Activated CD8-positive, alpha-beta memory T cell treated with anti-CD3 and anti-CD28 coated beads for 24 hours (primary cell): Measurements from ENCODE around the gene SLC24A3.

ENCODE experiments used
- DNase-seq: peaks from one replicate; pipeline ENCODE4 v3.0.0-alpha.2; 2020

Gene SLC24A3

GRCh38 chr20:19212469-19212815 is at the start of gene SLC24A3:
SLC24A3 (plus strand) TSS chr20:19212642.
- DNase-seq, result no peak

DNA sequence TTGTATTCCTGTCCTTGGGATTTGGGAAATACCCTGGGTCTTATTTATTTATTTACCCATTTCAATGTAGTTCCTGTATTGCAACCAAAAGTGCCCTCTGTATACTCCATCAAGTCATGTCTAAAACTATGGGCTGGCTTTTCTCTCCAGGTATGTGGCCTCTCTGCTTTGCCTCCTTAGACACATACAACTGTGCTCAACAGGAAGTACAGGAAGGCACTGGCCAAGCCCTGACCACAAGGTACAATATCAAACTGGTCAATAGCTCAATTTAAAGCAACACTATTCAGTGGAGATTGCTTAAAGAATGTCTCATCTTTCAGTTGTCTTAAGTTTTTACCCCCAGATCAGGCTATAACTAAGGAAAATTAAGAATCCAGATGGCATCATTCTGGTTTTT is 42.3 kb upstream of the SLC24A3 start:
- no peak for DNase-seq

- DNase-seq, result no peak
These were observed 39.8 kb upstream of the SLC24A3 start for GRCh38 chr20:19172637-19173036.

DNA sequence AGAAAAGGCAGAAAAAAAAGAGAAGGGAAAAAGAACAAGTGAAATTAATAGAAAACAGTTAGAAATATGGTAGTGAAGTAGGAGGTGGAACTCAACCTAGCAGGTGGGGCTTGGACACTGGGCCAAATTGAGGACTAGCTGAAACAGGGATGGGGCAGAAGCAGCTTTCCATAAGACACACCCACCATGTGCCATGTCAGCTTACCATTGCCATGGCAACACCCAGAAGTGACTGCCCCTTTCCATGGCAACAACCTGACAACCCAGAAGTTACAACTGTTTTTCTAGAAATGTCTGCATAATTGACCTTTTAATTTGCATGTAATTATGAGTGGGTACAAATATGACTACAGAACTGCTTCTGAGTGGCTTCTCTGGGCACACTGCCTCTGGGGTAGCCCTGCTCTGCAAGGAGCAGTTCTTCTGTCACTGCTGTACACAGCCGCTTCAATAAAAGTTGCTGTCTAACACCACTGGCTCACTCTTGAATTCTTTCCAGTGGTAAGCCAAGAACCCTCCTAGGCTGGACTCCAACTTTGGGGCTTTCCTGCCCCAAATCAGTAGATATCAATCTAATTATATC is 35.9 kb upstream of the SLC24A3 start:
- no peak for DNase-seq

- no peak for DNase-seq
These were observed 30.9 kb upstream of the SLC24A3 start for GRCh38 chr20:19181552-19181951.

GRCh38 chr20:19185083-19185482 is 27.4 kb upstream of the SLC24A3 start:
- no peak for DNase-seq

- DNase-seq, result no peak
These were observed 19.1 kb upstream of the SLC24A3 start for GRCh38 chr20:19193349-19193748.

DNA sequence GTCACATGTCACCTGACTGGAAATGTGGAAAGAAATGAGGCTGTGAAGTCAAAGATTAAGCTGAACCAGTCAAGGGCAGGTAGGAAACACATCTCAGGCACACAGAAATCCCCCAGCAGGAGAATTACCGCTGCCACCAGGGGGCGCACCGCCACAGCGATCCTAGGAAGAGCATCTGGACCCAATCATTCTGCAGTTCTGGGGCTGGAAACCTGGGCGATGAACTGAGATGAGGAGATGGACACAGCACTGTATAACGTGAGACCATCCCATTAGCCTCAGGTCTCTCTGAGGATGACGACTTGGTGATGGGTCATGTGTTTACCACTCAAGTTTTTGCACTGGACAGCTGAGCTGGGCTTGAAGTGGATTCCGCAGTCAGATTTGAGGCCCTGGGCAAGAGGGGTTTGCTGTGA is 6.5 kb upstream of the SLC24A3 start:
- DNase-seq, result peak; percentile 88

- no peak for DNase-seq
These were observed 4.9 kb upstream of the SLC24A3 start for GRCh38 chr20:19207541-19207940.

DNA sequence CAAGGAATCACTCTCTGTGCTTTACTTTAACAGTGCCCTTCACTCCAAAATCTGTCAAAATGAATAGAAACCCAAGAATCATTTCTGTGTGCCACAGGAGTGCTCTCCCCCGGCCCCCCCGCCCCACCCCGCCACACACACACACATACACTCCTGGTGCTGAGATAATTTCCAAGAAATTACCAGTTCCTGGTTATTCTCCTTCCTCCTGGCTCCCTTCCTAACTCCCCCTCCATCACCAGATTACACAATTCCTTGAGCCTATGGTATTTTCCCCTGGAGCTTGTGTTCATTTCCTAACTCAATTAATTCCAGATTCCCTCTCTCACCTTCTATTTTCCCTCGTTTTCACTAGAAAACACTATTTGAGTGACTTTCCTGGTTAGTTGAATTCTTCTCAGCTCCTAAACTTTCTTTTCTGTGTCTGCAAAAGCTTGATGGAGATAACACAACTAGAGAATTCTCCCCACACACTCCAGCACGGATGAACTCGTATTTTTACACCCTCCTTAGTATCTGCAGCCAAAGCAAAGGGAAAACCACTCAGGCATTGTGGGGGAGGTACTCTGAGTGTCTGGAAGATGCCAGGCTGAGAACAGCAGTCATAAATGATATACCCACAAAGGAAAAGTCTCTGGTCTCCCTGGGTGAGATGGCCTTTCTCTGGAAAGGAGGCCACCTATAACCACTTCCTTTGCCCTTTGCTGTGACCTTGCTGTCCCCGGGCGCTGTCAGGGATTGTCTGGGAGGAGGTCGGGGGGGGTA is 1.9 kb upstream of the SLC24A3 start:
- DNase-seq, result no peak

DNA sequence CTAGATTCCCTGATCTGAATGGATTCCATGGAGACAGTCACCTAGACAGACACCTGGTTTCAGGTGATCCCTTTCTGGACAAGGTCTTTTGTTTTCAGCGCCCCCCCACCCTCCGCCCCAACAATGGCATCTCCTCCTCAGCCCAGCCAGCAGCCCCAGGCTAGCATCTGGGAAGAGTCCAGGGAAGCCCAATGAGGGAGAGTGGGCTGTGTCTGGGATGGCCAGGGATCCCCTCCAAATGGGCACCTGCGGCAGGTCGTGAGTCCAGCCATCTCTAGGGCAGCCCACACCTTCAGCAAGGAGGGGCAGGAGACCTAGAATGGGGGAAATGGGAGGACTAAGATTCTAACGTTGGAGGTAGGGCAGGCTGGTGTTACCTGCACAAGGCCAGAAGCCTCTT is 1.2 kb upstream of the SLC24A3 start:
- DNase-seq, result no peak

- DNase-seq, result no peak
These were observed 577 bp upstream of the SLC24A3 start for GRCh38 chr20:19211661-19212468.

DNA sequence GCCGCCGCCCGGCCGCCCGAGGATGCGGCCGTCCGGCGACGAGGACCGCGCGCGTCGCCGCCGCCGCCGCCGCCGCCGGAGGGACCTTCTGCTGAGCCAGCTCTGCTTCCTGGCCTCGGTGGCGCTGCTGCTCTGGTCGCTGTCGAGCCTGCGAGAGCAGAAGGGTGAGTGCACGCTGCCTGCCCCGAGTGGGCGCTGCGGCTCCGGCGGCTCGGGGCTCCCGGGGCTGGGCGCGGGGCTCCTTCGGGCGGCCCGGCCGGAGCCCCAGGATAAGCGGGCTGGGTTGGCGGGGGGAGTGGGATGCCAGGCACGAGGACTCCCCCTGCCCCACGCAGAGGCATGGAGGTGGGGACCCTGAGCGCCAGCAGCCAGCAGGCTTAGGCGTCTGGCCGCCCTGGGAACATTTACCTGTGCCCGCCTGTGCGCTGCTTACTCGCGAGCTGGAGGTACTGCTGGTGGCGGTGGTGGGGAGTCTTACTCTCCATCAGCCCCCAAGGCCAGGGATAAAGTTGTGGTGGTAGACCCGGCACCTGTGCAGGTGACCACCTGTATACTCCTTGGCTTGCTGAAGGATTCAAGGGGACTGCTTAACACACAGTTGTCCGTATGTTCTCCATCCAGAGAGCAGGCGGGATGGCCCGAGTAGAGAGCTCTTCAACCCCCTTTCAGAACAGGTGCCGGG is 520 bp downstream of the SLC24A3 start:
- DNase-seq, result no peak

DNA sequence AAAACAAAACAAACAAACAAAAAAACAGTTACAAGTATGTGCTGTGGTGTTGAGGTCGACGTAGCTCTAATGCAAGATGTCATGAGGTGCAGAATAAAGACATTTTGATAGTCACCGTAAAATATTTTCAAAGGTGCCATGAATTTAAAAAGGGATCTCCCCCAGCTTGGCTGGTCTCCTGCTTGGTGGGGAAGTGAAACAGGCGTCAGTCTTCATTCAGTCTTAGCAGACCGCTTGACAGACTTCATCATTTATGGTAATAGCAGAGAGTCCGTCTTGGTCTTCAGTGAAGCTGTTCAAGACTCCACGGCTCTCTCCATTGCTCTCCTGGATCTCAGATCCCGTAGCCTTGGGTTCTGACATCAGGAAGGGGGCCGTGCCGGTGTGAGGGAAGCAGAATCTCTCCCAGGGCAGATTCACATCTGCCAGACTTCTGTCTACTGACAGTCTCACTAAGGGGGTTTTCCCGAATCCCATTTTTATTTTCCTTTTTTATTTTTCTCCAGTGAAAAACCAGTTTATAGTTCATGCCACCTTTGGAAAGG is 1.6 kb downstream of the SLC24A3 start:
- no peak for DNase-seq

DNA sequence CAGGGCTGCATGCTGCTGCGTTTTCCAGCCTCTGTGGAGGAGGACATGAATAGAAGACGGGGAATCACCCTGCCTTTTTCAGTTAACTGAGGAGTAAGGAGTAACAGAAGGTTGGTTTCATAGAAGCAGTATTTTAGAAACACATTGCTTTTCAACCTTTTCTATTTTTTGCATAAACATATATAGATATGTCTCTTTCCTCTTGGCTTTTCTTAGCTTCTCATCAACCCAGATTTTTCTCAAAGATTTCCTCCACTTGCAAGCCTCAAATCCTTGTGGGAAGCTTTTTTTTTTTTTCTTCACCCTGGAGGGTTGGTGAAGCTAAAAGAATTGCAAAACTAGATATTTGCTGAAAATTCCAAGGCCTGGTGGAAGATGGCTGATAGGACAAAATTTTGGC is 6.0 kb downstream of the SLC24A3 start:
- no peak for DNase-seq

GRCh38 chr20:19222520-19223040 is 10.1 kb downstream of the SLC24A3 start:
- no peak for DNase-seq

DNA sequence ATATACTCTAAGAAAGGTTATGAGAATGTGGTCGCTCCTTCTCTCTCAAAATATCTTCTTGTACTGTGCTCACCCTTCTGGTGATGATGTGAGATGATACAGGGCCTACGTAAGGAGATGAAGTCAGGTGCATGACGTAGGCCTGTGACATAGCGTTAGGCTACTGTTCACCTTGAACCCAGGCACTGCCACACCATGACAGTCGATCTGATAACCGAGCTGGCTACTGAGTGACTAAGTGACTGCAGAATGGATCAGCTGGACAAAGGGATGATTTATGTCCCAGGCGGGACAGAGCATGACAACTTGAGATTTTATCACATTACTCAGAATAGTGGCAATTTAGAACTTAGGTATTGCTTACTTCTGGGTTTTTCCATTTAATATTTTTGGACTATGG is 11.2 kb downstream of the SLC24A3 start:
- no peak for DNase-seq

- DNase-seq, result no peak
These were observed 19.1 kb downstream of the SLC24A3 start for GRCh38 chr20:19231359-19232035.

DNA sequence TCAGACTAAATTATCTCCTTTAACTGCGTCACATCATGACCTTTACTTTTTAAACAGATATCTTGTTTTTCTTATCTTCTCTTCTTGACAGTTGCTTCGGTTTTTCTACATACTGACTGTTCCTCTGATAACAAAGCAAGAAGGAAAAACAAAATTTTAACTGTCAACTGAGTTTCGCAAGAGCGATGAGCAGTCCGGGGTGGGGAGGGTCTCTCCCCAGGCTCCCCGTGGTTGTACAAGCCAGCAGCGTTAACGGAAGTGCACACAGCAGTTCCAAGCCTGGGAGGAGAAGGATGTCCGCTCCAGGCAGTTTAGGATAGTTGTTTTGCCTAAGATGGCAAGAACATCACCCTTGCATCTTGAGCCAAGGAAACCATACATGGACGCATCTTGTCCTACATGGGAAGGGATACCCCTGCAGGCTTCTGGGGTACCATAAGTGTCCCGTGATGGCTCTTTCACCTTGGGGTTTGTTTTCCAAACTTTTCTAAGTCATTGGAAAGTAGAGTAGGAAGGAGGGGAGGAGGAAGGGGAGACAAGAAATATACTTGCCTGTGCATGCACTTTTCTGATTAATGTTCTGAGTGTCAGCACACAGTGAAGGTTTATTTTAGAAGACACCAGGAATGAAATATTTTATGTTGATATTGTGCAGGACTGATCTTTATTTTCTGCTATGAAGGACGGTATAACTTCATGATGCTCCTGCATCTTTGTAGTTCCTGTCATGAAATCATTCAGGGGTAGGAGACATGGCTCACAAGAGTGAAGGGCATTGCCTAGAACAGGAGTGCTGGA is 20.8 kb downstream of the SLC24A3 start:
- DNase-seq, result no peak

- DNase-seq, result no peak
These were observed 24.1 kb downstream of the SLC24A3 start for GRCh38 chr20:19236371-19237055.

DNA sequence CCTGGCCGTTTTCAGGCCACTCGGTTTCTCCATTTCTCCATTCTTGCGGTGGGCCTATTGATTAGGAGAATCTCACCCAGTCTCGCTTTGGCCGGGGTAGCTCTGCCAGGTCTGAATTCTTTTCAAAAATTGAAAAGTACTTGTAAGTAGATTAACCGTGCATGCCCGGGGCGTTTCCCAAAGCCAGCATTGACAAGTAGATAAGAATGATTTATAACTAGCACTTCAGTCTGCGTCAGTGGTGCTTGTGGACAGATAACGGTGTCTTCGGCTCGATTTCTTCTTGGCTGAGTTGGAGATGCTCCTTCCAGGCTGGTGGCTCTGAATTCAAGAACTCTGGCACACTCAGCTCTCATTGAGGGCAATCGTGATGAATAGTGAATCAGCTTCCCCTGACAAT is 29.0 kb downstream of the SLC24A3 start:
- DNase-seq, result no peak
